GM10248 (cell line): ENCODE measurements around the gene NTNG2.

ENCODE experiments used
- CTCF ChIA-PET: fragments of 300-600 bp; sonication (Branson Sonifier 250); formaldehyde crosslinking; extraction: SDS; loops from one replicate; lab custom pipeline; 2021; ENCODE audit warnings: antibody characterized with exemption; lab: Yijun Ruan, JAX
- POLR2A ChIA-PET: fragments of 350-650 bp; sonication (Branson Sonifier 250); formaldehyde crosslinking; extraction: SDS; loops from one replicate; lab custom pipeline; 2020; ENCODE audit warnings: antibody characterized with exemption; lab: Yijun Ruan, JAX
- DNase-seq: peaks from one replicate; pipeline ENCODE4 v3.0.0; 2012; ENCODE audit errors: extremely low spot score
- TF ChIP-seq, protein P1 (sequence below): IDR thresholded peaks from 2 replicates; pipeline ENCODE4 v1.5.1; 2012; ENCODE audit warnings: mild to moderate bottlenecking, low read depth; ENCODE audit errors: extremely low read depth, missing control alignments, control extremely low read depth

NTNG2 gene

DNA sequence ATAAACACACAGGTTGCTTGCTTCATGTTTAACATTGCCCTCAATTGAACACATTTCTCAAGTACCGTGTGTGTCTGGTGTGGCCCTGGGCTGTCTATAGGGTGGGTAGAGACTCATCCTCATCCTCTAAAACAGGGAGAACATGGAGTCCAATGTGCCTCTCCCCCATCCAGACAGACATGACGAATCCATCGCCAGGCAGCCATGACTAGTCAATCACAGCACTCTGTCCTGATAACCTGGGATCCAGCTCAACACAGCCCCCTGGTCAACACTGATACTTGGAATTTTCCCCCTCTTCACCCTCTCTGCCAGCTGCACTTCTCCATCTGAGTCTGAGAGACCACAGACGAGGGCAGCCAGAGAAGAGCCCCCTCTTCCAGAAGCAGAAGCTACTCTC is 10.7 kb upstream of the NTNG2 start:
- ChIA-PET POLR2A (no interaction called here), CTCF (interaction anchor here (1.3 to 4.6 kb wide), 3 partner anchors 10 to 85 kb away, joined by 3 to 14 read pairs (median 3); no protein-coding TSS in a partner anchor)
- no peak for DNase-seq
- TF ChIP-seq, protein P1, sequence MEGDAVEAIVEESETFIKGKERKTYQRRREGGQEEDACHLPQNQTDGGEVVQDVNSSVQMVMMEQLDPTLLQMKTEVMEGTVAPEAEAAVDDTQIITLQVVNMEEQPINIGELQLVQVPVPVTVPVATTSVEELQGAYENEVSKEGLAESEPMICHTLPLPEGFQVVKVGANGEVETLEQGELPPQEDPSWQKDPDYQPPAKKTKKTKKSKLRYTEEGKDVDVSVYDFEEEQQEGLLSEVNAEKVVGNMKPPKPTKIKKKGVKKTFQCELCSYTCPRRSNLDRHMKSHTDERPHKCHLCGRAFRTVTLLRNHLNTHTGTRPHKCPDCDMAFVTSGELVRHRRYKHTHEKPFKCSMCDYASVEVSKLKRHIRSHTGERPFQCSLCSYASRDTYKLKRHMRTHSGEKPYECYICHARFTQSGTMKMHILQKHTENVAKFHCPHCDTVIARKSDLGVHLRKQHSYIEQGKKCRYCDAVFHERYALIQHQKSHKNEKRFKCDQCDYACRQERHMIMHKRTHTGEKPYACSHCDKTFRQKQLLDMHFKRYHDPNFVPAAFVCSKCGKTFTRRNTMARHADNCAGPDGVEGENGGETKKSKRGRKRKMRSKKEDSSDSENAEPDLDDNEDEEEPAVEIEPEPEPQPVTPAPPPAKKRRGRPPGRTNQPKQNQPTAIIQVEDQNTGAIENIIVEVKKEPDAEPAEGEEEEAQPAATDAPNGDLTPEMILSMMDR: no peak

DNA sequence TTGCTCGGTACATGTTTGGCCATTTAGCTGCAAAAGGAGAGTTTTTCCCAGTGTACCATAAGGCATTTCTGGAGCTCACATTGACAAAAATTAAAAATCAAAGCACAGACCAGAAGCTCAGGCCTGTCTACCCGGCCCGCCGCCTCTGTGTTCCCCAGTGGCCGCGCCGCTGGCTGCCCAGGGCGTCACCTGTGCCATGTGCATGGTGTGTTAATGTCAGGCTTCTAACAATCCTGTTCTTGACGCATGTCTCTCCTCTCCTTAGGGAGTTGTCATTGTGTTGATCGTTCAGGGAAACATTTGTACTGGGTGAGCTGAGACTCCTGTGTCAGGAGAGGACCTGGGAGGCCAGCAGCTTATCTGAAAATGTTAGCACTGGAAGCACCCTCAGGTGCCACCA is 9.6 kb upstream of the NTNG2 start:
- CTCF ChIA-PET: interaction anchor here (1.3 to 4.6 kb wide), 4 partner anchors 10 to 83 kb away, joined by 3 to 14 read pairs (median 3); no protein-coding TSS in a partner anchor
- DNase-seq: no peak
- POLR2A ChIA-PET: no interaction called here
- TF ChIP-seq, protein P1: no peak

DNA sequence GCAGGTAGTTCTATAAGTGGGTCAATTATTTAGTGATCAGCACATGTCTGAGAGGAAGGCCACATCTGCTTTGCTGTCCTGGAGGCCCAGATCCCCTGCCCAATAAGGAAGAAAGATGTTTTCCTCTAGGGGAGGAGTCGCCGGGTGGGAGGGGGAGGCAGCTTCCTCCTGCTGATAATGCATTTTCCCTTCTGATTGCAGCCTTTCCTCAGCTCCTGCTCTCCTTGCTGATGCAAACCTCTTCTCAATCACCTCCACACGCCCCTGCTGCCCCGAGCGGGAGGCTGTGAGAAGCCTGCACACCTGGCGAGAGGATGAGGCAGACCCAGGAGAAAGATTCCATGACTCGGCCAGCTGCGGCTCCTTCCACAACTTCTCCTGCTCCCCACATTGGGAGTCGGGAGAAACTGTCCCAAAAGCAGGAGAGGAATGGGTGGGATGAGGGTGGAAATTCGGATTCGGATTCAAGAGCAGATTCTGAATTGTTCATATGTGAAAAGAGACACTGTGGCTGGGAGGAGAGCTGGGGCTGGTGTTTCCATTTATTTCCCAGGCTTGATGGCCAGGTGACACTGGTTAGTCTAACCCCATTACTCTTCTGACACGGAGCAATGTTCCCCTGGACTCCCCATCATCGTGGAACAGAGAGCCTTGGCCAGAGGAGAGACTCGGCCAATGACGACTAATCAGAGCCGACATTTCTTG is 6.8 kb upstream of the NTNG2 start:
- no peak for DNase-seq
- TF ChIP-seq, protein P1: no peak
- ChIA-PET CTCF (interaction anchor here (0.9 to 1.0 kb wide), 2 partner anchors 11 to 16 kb away, joined by 3 read pairs; no protein-coding TSS in a partner anchor), POLR2A (no interaction called here)

DNA sequence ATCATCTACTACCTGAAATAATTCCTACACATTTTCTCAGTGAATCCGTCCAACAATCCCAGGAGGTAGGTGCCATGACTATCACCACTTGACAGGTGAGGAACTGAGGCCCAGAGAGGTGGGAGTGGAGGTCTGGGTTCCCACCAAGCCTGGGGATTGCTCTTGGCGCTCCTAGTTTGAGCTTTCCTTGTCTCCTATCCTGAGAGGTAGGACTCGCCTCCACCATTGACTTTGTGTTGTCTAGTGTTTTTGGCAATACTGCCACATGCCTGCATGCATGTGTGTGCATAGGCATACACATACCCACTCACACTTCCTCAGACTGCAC is 6.3 kb upstream of the NTNG2 start:
- no peak for DNase-seq
- TF ChIP-seq, protein P1: no peak
- ChIA-PET CTCF (interaction anchor here (6.0 kb wide), 1 partner anchor 14 kb away, joined by 38 read pairs; no protein-coding TSS in a partner anchor), POLR2A (no interaction called here)

DNA sequence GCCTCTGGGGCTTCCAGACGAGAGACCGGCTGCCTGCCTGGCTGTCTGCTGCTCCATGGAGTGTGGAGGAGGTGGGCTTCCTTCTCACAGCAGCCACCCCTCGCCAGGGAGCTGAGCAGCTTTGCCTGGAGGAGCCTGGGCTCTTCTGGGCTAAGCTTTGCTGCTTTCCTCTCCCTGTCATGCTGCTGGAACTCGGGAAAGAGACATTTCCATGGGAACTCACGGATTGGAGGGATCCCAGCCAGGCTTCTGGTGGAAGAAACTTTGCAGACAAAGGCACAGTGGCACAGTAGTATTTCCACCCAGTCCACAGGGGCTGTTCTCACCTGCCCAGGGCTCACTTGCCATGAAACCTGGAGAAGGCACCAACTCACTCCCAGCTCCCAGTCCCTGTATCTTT is 5.6 kb upstream of the NTNG2 start:
- TF ChIP-seq, protein P1: no peak
- POLR2A ChIA-PET: interaction anchor here (0.7 kb wide), 1 partner anchor 162 kb away, joined by 7 read pairs; no protein-coding TSS in a partner anchor
- no peak for DNase-seq
- CTCF ChIA-PET: interaction anchor here (6.0 kb wide), 1 partner anchor 13 kb away, joined by 38 read pairs; no protein-coding TSS in a partner anchor

DNA sequence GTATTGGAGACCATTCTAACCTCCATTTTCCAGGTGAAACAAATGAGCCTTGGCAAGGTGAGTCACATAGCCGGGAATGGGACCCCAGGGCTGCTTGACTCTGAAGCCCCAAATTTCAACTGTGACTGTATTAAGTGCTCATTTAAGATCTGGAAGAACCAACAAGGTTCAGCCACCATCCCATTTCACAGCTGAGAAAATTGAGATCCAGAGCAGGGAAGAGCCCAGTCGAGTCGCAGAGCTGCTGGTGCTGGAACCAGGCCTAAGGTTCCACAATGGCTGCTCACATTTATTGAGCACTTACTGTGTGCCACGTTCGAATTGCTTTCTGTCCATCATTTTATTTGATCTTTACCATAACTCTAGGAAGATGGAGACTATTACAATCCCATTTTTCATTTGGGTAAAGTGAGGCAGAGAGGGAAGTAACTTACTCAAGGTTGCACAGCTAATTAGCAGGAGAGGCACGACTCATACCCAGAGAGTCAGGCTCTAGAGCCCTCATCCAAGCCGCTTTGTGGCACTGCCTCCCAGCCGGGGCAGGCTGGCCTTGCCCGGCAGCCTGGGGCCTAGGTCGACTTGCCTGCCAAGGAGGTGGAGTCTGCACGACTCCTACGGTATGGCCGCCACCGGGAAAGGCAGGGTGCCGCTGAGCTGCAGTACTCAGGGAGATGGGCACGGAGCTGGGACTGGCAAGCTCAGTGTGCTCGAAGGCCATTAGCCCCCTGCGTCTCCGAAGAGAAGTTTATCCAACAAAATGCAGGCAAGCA is 4.3 kb upstream of the NTNG2 start:
- no peak for DNase-seq
- CTCF ChIA-PET: interaction anchor here (0.8 to 6.0 kb wide), 2 partner anchors 12 to 102 kb away, joined by 3 to 38 read pairs; no protein-coding TSS in a partner anchor
- TF ChIP-seq, protein P1: no peak
- POLR2A ChIA-PET: no interaction called here
